Urinary bladder (tissue), 4 donors: ENCODE data around the gene MOSMO. TPM values are rescaled to one million over a fixed set of nuclear protein-coding genes. Genes with fewer than 3 reads are reported as not detected.
A peak's percentile ranks its signal among the peaks of the same experiment; 100 is the strongest.
"Not testable (repeated sequence)": the region's sequence is repeated elsewhere in the genome, so short reads cannot be mapped to it uniquely, and the experiment has no call there.

Experiments
- DNase-seq: peaks from one replicate; pipeline ENCODE4 v3.0.0-alpha.2; 2015; ENCODE audit errors: extremely low spot score
- H3K27ac ChIP-seq: one replicate; pipeline ENCODE4 v1.5.1; 2013; ENCODE audit warnings: low read depth, mild to moderate bottlenecking, moderate library complexity
- H3K36me3 ChIP-seq: one replicate; pipeline ENCODE4 v1.6.1; 2013; ENCODE audit warnings: mild to moderate bottlenecking, moderate library complexity; ENCODE audit not compliant: insufficient read depth
- H3K4me1 ChIP-seq: one replicate; pipeline ENCODE4 v1.6.1; 2013; ENCODE audit warnings: mild to moderate bottlenecking, moderate library complexity; ENCODE audit not compliant: insufficient read depth
- H3K4me3 ChIP-seq: one replicate; pipeline ENCODE4 v1.5.1; 2013; ENCODE audit warnings: low read depth, low read length
- WGBS: extraction: QIAGEN DNeasy Blood & Tissue Kit; methylation state at CpG from one replicate; pipeline ENCODE4 v1.1.7; 2013; 5-methylcytosine and 5-hydroxymethylcytosine counted together
- polyA plus RNA-seq: library from polyadenylated mRNA; stranded (reverse); fragments of 200-250 nt; gene quantifications from one replicate; pipeline ENCODE4 v1.2.3, GENCODE V29; 2013
- total RNA-seq: library from RNA; depleted of rRNA; stranded (reverse); fragments of >200 nt; gene quantifications from one replicate; pipeline ENCODE4 v1.2.3, GENCODE V29; 2014
- donor health status: healthy with polysubstance abuse.
- donor health status: healthy.

Gene MOSMO
- total and polyA plus RNA-seq, 2 donors: 15.2 to 33.2 TPM

GRCh38 chr16:22008215-22009059, 526 bp downstream of the MOSMO start:
- no peaks in the 10 kb centered on the region for H3K4me1 ChIP-seq
- H3K36me3 ChIP-seq: no peaks in the 10 kb centered on the region
- no peak for DNase-seq
- H3K27ac ChIP-seq: no peak overlapping the region
- peak overlapping the region; percentile 100 for H3K4me3 ChIP-seq
- WGBS: under 1% methylated on average over 63 of the region's 65 CpGs

- no peaks in the 10 kb centered on the region for H3K36me3 ChIP-seq
- H3K4me3 ChIP-seq: no peak overlapping the region
- WGBS: 84% methylated on average over 5 of the region's 5 CpGs
- no peak overlapping the region for H3K27ac ChIP-seq
- H3K4me1 ChIP-seq: no peaks in the 10 kb centered on the region
- DNase-seq: no peak
Measured at GRCh38 chr16:22010902-22011301, 3.0 kb downstream of the MOSMO start.

DNA sequence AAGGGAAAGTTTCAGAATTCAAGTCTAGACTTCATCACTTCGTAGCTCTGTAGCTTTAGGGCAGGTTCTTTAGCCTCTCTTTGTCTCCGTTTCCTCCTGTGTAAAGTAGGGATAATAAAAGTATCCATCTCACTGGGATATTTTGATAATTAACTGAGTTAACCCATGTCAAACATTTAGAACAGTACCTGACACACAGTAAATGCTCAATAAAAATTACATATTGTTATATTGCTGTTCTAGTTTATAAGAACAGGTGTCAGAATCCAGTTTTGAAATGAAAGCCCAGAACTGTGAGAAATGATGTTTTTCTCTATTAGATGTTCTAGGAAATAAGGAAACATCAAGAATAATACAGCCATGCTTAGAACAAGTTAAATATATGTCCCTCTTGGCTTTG, 4.3 kb downstream of the MOSMO start:
- WGBS: 43% methylated on average over 2 of the region's 2 CpGs
- H3K27ac ChIP-seq: no peak overlapping the region
- no peak for DNase-seq
- H3K4me1 ChIP-seq: no peaks in the 10 kb centered on the region
- no peaks in the 10 kb centered on the region for H3K36me3 ChIP-seq
- H3K4me3 ChIP-seq: no peak overlapping the region

DNA sequence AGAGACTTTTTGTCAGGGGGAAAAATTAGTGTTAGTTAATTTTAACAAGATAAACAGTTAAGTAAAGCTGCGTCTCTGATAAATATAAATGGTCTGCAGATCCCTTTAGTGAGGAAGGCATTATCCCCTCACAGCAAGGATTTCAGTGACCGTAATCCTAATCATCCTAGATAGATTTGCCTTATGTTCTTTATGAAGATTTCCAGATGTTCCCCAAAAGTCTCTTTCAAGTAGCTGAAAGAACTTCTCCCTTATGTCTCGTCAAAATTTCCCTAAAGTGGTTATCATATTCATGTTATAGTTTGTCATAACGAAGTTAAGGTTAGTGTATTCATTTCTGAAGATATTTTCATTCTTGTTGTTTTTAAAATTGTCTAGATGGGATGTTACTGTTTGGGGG, 5.6 kb downstream of the MOSMO start:
- Histone ChIP-seq H3K4me1 (no peaks in the 10 kb centered on the region), H3K4me3 (no peak overlapping the region)
- WGBS: 67% methylated on average over 4 of the region's 4 CpGs

GRCh38 chr16:22014271-22014873, 6.5 kb downstream of the MOSMO start:
- H3K4me3 ChIP-seq: no peak overlapping the region
- DNase-seq: no peak
- H3K27ac ChIP-seq: no peak overlapping the region
- H3K4me1 ChIP-seq: no peaks in the 10 kb centered on the region
- WGBS: 85% methylated on average over 2 of the region's 2 CpGs
- no peaks in the 10 kb centered on the region for H3K36me3 ChIP-seq

More for the DNA sequence above, 5.6 kb downstream of the MOSMO start:
- H3K36me3 ChIP-seq: no peaks in the 10 kb centered on the region
- no peak overlapping the region for H3K27ac ChIP-seq
- DNase-seq: no peak

DNA sequence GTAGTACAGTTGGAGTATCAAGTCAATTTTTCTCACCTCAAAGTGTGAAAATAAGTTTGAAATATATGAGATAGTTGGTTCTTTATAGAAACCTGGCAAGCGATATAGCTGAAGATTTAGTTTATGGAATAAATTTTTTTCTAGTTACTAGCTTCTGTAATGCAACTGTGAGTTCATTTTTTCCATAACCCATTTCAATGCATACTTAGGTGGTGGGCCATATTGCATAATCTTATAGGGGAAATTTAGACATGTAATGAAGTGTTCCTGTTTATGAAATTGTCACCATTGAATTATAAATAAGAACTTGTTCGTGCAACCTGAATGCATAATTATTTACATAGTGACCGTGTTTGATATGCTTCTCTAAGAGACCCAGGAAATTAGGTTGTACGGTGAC, 9.0 kb downstream of the MOSMO start:
- Histone ChIP-seq H3K36me3 (peaks cover 1% of the 10 kb centered on the region), H3K27ac (no peak overlapping the region), H3K4me1 (no peaks in the 10 kb centered on the region), H3K4me3 (no peak overlapping the region)
- 73% methylated on average over 4 of the region's 4 CpGs for WGBS
- no peak for DNase-seq

DNA sequence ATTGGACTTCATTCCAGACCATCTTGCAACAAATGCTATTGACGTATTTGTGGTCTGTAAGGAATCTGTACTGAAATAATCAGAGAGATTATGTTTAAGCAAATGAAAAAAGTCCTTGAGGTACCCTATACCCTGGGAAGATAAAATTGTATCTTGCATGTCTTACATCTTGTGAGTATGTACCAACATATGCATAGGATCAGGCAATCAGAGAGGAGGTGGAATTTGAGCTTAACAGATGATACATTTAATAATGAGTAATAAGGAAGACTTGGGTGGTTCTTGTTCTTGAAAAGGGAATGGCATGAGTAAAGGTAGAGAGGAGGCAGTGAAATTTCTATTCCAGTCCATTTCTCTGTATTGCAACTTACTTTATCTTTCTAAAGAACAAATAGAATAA, 10.6 kb downstream of the MOSMO start:
- DNase-seq: no peak
- Histone ChIP-seq H3K36me3 (peaks cover 1% of the 10 kb centered on the region), H3K4me3 (no peak overlapping the region), H3K27ac (no peak overlapping the region), H3K4me1 (no peaks in the 10 kb centered on the region)
- 93% methylated on average over 1 of the region's 1 CpG for WGBS

- Histone ChIP-seq H3K27ac (no peak overlapping the region), H3K36me3 (peaks cover 1% of the 10 kb centered on the region), H3K4me3 (no peak overlapping the region), H3K4me1 (no peaks in the 10 kb centered on the region)
- 86% methylated on average over 5 of the region's 5 CpGs for WGBS
- no peak for DNase-seq
Measured at GRCh38 chr16:22022151-22022550, 14.2 kb downstream of the MOSMO start.

DNA sequence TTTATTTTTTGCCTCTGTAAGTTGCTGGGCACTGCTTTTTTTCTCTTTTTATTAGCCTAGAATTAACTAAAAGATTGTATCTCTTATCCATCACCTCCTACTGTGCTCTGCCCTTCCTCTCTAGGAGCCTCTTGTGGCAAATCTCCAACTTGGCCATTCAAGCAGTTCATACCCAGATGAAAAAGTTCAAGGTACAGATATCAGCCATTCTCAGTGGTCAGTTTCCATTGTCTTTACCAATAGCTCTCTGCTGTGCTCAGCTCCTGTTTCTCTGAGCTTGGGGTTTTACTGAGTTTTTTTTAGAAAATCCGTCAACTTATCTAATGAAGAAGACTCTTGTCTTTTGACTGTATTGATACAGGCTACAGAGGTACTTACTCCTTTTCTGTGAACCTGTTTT, 15.6 kb downstream of the MOSMO start:
- Histone ChIP-seq H3K36me3 (peaks cover 1% of the 10 kb centered on the region), H3K4me1 (no peaks in the 10 kb centered on the region), H3K27ac (no peak overlapping the region), H3K4me3 (no peak overlapping the region)
- no peak for DNase-seq
- 91% methylated on average over 1 of the region's 1 CpG for WGBS

- not testable (repeated sequence) for H3K4me3 ChIP-seq, H3K27ac ChIP-seq, DNase-seq, H3K4me1 ChIP-seq, H3K36me3 ChIP-seq
- 93% methylated on average over 4 of the region's 4 CpGs for WGBS
Measured at GRCh38 chr16:22024785-22025184, 16.9 kb downstream of the MOSMO start.

- 64% methylated on average over 2 of the region's 2 CpGs for WGBS
- Histone ChIP-seq H3K36me3 (no peaks in the 10 kb centered on the region), H3K4me3 (no peak overlapping the region), H3K27ac (no peak overlapping the region), H3K4me1 (no peaks in the 10 kb centered on the region)
- DNase-seq: no peak
Measured at GRCh38 chr16:22027633-22028032, 19.7 kb downstream of the MOSMO start.

DNA sequence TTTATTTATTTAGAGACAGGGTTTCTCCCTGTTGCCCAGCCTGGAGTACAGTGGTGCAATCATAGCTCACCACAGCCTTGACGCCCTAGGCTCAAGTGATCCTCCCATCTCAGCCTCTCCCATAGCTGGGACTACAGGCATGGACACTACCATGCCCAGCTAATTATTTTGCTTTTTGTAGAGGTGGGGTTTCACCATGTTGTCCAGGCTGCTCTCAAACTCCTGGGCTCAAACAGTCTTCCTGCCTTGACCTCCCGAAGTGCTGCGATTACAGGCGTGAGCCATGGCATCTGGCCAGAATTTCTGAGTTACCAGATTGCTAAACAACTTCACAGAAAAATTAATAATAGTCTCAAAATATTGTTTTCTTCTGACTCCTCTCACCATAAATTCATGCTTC, 21.7 kb downstream of the MOSMO start:
- no peak for DNase-seq
- Histone ChIP-seq H3K4me3 (no peak overlapping the region), H3K27ac (no peak overlapping the region), H3K36me3 (no peaks in the 10 kb centered on the region), H3K4me1 (no peaks in the 10 kb centered on the region)
- WGBS: 93% methylated on average over 4 of the region's 4 CpGs

DNA sequence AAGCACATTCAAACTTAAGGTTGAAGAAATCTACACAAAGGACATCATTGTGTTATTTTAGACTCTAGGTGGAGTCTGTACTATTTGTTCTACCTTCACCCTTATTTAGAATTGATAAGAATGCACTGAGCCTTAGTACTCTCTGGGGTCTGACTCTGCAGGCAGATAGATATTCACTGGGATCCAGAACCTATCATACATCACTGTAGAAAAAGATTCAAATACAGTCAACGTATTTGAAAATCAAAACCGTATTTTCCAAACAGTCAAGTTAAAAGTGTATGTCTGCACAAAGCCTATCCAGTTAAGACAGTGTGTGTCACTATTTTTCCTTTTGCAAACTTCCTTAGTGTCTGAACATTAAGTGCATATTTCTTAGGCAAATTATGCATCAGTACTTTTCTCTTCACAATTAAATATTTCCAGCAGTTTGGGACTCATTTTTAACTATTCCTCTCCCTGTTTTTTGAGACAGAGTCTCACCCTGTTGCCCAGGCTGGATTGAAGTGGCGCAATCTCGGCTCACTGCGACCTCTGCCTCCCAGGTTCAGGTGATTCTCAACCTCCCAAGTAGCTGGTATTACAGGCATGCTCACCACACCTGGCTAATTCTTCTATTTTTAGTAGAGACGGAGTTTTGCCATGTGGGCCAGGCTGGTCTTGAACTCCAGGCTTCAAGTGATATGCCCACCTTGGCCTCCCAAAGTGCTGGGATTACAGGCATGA, 22.3 kb downstream of the MOSMO start:
- no peak for DNase-seq
- WGBS: 93% methylated on average over 6 of the region's 6 CpGs
- H3K36me3 ChIP-seq: no peaks in the 10 kb centered on the region
- H3K27ac ChIP-seq: no peak overlapping the region
- no peak overlapping the region for H3K4me3 ChIP-seq
- no peaks in the 10 kb centered on the region for H3K4me1 ChIP-seq
